ENCODE measurements around the gene DTD1. TPM values are rescaled to one million over a fixed set of nuclear protein-coding genes. Genes with fewer than 3 reads are reported as not detected.

DTD1 gene
- total RNA-seq, 2 donors from 2014 or later, result 8.9 to 16.1 TPM

DNA sequence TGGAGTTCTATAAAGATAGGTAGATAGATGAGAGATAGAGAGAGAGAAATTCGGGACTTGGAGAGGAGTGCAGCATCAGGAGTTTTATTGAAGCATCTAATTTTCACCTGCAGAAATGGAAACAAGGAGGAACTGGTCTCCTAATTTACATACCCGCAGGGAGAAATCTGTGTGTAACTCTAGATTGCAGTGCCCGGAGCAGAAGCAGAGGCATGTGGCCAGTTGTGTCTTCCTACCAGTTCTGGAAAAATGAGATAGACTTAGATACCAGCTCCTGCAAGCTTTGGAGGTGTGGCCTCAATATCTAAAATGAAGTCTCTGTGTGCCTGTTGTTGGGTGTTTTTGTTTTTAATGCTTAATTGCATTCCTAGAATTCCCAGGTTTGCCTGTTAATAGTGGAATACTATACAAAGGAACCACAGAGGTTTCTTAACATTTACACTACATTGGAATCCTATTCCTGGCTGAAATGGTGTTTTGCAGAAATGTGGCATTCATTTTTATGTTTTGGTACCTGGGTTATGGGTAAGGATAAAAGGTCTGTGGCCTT lies 57.4 kb downstream of the DTD1 start:
- Histone ChIP-seq H3K27ac (no peak overlapping the region), H3K4me3 (no peak overlapping the region), H3K36me3 (replicated peaks in 1 of 2; ENCODE audit: insufficient read depth in 1 of 2, low read depth in 2 of 2) (no peaks in the 10 kb centered on the region), H3K4me1 (no peaks in the 10 kb centered on the region), H3K9me3 (no peaks in the 10 kb centered on the region), H3K27me3 (no peaks in the 10 kb centered on the region)
- TF ChIP-seq, protein P1, sequence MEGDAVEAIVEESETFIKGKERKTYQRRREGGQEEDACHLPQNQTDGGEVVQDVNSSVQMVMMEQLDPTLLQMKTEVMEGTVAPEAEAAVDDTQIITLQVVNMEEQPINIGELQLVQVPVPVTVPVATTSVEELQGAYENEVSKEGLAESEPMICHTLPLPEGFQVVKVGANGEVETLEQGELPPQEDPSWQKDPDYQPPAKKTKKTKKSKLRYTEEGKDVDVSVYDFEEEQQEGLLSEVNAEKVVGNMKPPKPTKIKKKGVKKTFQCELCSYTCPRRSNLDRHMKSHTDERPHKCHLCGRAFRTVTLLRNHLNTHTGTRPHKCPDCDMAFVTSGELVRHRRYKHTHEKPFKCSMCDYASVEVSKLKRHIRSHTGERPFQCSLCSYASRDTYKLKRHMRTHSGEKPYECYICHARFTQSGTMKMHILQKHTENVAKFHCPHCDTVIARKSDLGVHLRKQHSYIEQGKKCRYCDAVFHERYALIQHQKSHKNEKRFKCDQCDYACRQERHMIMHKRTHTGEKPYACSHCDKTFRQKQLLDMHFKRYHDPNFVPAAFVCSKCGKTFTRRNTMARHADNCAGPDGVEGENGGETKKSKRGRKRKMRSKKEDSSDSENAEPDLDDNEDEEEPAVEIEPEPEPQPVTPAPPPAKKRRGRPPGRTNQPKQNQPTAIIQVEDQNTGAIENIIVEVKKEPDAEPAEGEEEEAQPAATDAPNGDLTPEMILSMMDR (IDR thresholded peaks at IDR 0.05), result no peak
- TF ChIP-seq POLR2A (IDR thresholded peaks at IDR 0.05), result no peak
- no peak for DNase-seq
- ATAC-seq, result no peak
- 59 to 73% methylated on average over 3 of the region's 3 CpGs for WGBS, 2 donors
- intact Hi-C loops (cut with DNase I), result no loop called here

DNA sequence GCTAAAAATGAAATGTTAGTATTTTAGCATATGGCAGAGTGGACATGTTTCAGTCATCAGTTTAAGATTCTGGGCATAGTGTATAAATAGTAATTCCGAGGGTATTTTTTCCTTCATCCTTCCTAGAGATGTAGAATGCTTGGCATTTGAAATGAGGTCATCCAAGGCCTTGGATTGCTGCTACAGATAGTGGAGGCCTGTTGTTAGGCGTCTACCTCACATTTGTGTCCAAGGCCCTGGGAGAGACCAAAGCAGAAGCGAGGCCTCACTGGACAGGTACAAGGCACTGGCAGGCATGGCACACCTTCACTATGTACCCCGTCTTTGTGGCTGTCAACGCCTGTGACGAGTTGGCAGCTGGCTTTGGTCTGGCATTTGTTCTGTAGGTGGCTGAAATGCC lies 58.0 kb downstream of the DTD1 start:
- no peak for ATAC-seq
- Histone ChIP-seq H3K9me3 (no peaks in the 10 kb centered on the region), H3K27me3 (no peaks in the 10 kb centered on the region), H3K36me3 (replicated peaks in 1 of 2; ENCODE audit: insufficient read depth in 1 of 2, low read depth in 2 of 2) (no peaks in the 10 kb centered on the region), H3K4me3 (no peak overlapping the region), H3K27ac (no peak overlapping the region), H3K4me1 (no peaks in the 10 kb centered on the region)
- no peak for DNase-seq
- intact Hi-C loops (cut with DNase I), result no loop called here
- WGBS, 2 donors, result 75 to 80% methylated on average over 6 of the region's 6 CpGs
- TF ChIP-seq, protein P1 (IDR thresholded peaks at IDR 0.05), result no peak
- no peak for TF ChIP-seq POLR2A (IDR thresholded peaks at IDR 0.05)

DNA sequence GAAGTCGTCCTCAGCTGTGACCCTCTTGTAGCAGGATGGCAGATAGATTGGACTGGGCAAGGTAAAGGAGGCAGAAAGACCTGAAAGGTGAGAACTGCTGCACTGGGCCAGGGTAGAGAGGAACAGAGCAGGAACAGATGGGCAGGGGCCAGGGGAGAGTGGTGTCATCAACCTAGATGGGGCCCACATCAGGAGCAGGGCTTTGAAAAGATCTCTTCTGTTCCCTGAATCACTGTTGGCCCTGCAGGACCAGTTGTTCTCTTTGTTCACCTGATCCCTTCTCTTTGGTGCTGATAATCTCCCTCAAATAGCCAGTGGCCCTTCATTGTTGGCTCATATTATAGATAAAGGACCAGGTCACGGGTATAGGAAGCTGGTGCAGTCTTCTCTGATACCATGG lies 59.9 kb downstream of the DTD1 start:
- TF ChIP-seq, protein P1 (IDR thresholded peaks at IDR 0.05), result no peak
- TF ChIP-seq POLR2A (IDR thresholded peaks at IDR 0.05), result no peak
- Histone ChIP-seq H3K27me3 (no peaks in the 10 kb centered on the region), H3K27ac (no peak overlapping the region), H3K36me3 (replicated peaks in 1 of 2; ENCODE audit: insufficient read depth in 1 of 2, low read depth in 2 of 2) (no peaks in the 10 kb centered on the region), H3K4me3 (no peak overlapping the region), H3K4me1 (no peaks in the 10 kb centered on the region), H3K9me3 (no peaks in the 10 kb centered on the region)
- intact Hi-C loops (cut with DNase I), result no loop called here
- WGBS, 2 donors, result 75 to 83% methylated on average over 1 of the region's 2 CpGs
- ATAC-seq (no peak), DNase-seq (no peak)

GRCh38 chr20:18650224-18650623 lies 62.4 kb downstream of the DTD1 start:
- H3K9me3 ChIP-seq, result no peaks in the 10 kb centered on the region
- intact Hi-C loops (cut with DNase I), result no loop called here
- H3K4me1 ChIP-seq, result no peaks in the 10 kb centered on the region
- H3K27ac ChIP-seq, result no peak overlapping the region
- WGBS, 2 donors, result 84 to 87% methylated on average over 5 of the region's 5 CpGs
- TF ChIP-seq POLR2A (IDR thresholded peaks at IDR 0.05), result no peak
- TF ChIP-seq, protein P1 (IDR thresholded peaks at IDR 0.05), result no peak
- ATAC-seq, result no peak
- H3K27me3 ChIP-seq, result no peaks in the 10 kb centered on the region
- H3K36me3 ChIP-seq (replicated peaks in 1 of 2; ENCODE audit: insufficient read depth in 1 of 2, low read depth in 2 of 2), result no peaks in the 10 kb centered on the region
- no peak overlapping the region for H3K4me3 ChIP-seq
- no peak for DNase-seq

GRCh38 chr20:18653736-18654447 lies 66.0 kb downstream of the DTD1 start:
- Histone ChIP-seq H3K9me3 (no peaks in the 10 kb centered on the region), H3K27ac (no peak overlapping the region), H3K4me1 (no peaks in the 10 kb centered on the region), H3K27me3 (no peaks in the 10 kb centered on the region), H3K4me3 (no peak overlapping the region), H3K36me3 (replicated peaks in 1 of 2; ENCODE audit: insufficient read depth in 1 of 2, low read depth in 2 of 2) (no peaks in the 10 kb centered on the region)
- DNase-seq (no peak), ATAC-seq (no peak)
- intact Hi-C loops (cut with DNase I), result no loop called here
- no peak for TF ChIP-seq POLR2A (IDR thresholded peaks at IDR 0.05)
- TF ChIP-seq, protein P1 (IDR thresholded peaks at IDR 0.05), result no peak
- 50 to 73% methylated on average over 1 of the region's 1 CpG for WGBS, 2 donors
